ENCODE measurements around the gene BPHL. TPM values are rescaled to one million over a fixed set of nuclear protein-coding genes. Genes with fewer than 3 reads are reported as not detected.
"Not testable (repeated sequence)": the region's sequence is repeated elsewhere in the genome, so short reads cannot be mapped to it uniquely, and the experiment has no call there.

The BPHL gene
- total and polyA plus RNA-seq, 5 experiments from 2014 or later, result 7.3 to 15.7 (median 11.3) TPM

DNA sequence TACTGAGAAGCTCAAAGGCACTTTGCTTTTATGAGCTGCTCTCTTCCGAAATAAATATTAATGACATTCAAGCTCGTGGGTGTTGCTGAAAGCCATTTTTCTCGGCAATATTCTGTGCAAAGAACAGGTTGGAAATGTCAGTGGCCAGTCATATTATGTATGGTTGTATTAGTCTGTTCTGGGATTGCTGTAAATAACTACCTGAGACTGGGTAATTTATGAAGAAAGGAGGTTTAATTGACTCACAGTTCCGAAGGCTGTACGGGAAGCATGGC, 76.8 kb downstream of the BPHL start:
- Mint-ChIP-seq H3K9me3 (peaks cover 0 to 5% (median 0%) of the 10 kb centered on the region in 9 donors), H3K27ac (no peak overlapping the region), H3K36me3 (peaks cover 0 to 6% (median 0%) of the 10 kb centered on the region in 3 donors), H3K4me1 (no peaks in the 10 kb centered on the region), H3K27me3 (peaks cover 0 to 5% (median 1%) of the 10 kb centered on the region in 5 donors), H3K4me3 (no peak overlapping the region)
- ATAC-seq (no peak), DNase-seq (no peak)
- POLR2A ChIA-PET, result no interaction called here

DNA sequence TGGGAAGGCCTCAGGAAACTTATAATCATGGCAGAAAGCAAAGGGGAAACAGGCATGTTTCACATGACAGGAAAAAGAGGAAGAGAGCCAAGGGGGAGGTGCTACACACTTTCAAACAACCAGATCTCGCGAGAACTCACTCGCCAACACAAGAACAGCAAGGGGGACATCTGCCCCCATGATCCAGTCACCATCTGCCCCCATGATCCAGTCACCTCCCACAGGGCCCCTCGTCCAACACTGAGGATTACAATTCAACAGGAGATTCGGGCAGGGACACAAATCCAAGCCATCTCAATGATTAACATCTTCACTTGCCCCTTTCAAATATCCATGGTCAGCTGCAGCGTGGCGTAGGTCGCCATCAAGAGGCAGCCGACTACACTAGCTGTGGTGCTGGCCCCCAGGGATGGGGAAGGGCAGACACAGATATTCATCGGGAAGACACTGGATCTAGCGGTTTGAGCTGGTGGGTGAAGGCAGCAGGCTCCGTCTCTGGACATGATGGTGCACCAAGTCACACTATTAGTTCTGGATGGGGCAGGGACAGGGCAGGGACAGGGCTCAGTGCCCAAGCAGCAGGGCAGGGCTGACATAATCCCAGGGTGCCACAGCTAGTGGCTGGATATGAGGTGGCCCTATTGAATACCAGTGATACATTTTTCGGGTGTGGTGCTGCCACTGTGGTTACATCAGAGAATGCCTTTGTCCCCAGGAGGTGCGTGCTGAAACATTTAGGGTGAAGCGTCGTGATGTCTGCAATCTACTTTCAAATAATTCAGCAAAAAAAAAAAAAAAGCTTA, 77.4 kb downstream of the BPHL start:
- Mint-ChIP-seq H3K9me3 (peaks cover 0 to 5% (median 0%) of the 10 kb centered on the region in 9 donors), H3K27ac (no peak overlapping the region), H3K4me1 (no peaks in the 10 kb centered on the region), H3K4me3 (no peak overlapping the region), H3K36me3 (peaks cover 0 to 6% (median 0%) of the 10 kb centered on the region in 3 donors), H3K27me3 (peaks cover 0 to 9% (median 0%) of the 10 kb centered on the region in 5 donors)
- DNase-seq (peak in 1 of 10 donors; percentile 3), ATAC-seq (no peak)
- POLR2A ChIA-PET, result no interaction called here

DNA sequence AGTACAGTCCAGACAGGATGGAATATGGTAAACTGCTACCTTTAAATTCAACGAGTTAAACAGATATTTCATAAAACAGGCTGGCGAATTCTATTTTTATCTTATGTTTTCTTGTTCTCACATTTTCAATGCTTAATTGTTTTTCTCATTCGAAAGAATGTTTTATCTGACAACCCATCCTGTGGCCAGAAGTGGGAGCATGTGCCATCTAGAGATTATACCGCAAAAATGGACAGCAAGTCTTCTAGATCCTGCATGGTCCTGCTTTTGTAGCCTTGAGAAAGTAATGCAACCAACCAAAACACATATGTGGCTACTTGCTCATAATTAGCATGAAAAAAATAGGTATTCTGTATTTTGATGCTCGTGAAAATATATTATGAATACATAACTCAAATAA, 78.3 kb downstream of the BPHL start:
- Mint-ChIP-seq H3K4me1 (no peaks in the 10 kb centered on the region), H3K27me3 (peaks cover 0 to 9% (median 2%) of the 10 kb centered on the region in 5 donors), H3K27ac (no peak overlapping the region), H3K36me3 (peaks cover 0 to 6% (median 0%) of the 10 kb centered on the region in 3 donors), H3K4me3 (no peak overlapping the region), H3K9me3 (peaks cover 0 to 5% (median 0%) of the 10 kb centered on the region in 9 donors)
- no peak for DNase-seq
- no peak for ATAC-seq
- POLR2A ChIA-PET, result no interaction called here

DNA sequence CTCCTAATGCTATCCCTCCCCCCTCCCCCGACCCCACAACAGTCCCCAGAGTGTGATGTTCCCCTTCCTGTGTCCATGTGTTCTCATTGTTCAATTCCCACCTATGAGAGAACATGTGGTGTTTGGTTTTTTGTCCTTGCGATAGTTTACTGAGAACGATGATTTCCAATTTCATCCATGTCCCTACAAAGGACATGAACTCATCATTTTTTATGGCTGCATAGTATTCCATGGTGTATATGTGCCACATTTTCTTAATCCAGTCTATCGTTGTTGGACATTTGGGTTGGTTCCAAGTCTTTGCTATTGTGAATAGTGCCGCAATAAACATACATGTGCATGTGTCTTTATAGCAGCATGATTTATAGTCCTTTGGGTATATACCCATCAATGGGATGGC, 79.2 kb downstream of the BPHL start:
- POLR2A ChIA-PET, DNase-seq, H3K36me3 Mint-ChIP-seq, H3K27ac Mint-ChIP-seq, H3K27me3 Mint-ChIP-seq, H3K4me1 Mint-ChIP-seq, ATAC-seq, H3K4me3 Mint-ChIP-seq, H3K9me3 Mint-ChIP-seq: not testable (repeated sequence)

DNA sequence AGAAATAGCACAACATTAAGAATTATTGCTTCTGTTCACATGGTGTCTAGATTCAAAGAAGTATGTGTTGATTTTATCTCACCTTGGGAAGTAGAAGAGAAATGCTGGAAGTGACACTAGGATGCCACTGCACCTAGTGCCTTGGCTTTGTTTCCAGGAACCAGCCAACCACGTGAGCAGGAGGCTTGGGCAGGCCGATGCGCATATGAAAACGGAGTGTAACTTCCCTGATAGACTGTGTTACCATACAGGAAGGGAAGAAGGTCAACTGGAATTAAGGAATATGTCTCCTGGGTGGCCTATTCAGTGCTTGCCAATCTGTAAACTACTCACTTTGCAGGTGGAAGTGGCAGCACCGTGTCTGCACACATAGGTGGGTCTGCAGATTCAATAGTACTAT, 80.9 kb downstream of the BPHL start:
- Mint-ChIP-seq H3K4me1 (peaks cover 0 to 7% (median 0%) of the 10 kb centered on the region in 4 donors), H3K4me3 (no peak overlapping the region)
- POLR2A ChIA-PET, result no interaction called here

DNA sequence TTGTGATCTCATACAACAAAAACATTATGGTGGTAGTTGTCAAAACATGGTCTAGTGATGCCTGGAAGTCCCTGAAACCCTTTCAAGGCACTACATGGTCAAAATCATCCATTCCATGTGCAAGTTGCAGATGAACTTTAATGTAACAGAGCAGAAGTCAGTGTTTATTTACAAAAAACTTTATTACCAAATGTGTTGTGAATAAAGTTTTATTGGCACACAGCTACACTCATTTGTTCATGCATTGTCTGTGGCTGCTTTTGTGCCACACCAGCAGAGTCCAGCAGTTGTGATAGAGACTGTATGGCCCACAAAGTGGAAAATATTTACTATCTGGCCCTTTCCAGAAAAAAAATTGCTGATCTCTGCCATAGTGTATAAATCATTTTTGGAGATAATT, 82.2 kb downstream of the BPHL start:
- Mint-ChIP-seq H3K4me3 (no peak overlapping the region), H3K27ac (no peak overlapping the region), H3K27me3 (peaks cover 0 to 12% (median 8%) of the 10 kb centered on the region in 5 donors), H3K4me1 (peaks cover 0 to 10% (median 0%) of the 10 kb centered on the region in 4 donors), H3K9me3 (peaks cover 0 to 21% (median 7%) of the 10 kb centered on the region in 9 donors), H3K36me3 (peaks cover 0 to 19% (median 0%) of the 10 kb centered on the region in 3 donors)
- DNase-seq (no peak), ATAC-seq (no peak)
- POLR2A ChIA-PET, result no interaction called here

More for the DNA sequence above, 80.9 kb downstream of the BPHL start:
- DNase-seq (no peak), ATAC-seq (no peak)
- peaks cover 0 to 15% (median 4%) of the 10 kb centered on the region in 9 donors for H3K9me3 Mint-ChIP-seq
- no peak overlapping the region for H3K27ac Mint-ChIP-seq
- H3K36me3 Mint-ChIP-seq, result peaks cover 0 to 14% (median 0%) of the 10 kb centered on the region in 3 donors
- peaks cover 0 to 12% (median 8%) of the 10 kb centered on the region in 5 donors for H3K27me3 Mint-ChIP-seq

DNA sequence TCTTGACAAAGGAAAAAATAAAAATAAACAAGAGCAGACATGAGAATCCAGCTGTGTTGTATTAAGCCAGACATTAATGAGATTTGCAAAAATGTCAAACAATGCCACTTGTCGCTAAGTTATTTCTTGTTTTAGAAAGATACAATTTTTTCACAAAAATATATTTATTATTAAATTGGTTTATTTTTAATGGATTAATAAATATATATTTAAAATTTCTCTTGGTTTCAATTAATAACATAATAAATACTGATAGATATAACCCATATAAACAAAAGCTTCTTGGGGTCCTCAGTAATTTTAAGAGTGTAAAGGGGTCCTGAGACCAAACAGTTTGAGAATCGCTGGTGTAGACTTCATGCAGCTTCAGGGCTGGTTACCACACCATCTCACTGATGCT, 82.9 kb downstream of the BPHL start:
- DNase-seq, result no peak

More for the DNA sequence above, 82.9 kb downstream of the BPHL start:
- POLR2A ChIA-PET, result no interaction called here
- Mint-ChIP-seq H3K4me1 (peaks cover 0 to 10% (median 0%) of the 10 kb centered on the region in 4 donors), H3K27ac (no peak overlapping the region), H3K4me3 (no peak overlapping the region), H3K27me3 (peaks cover 0 to 12% (median 9%) of the 10 kb centered on the region in 5 donors), H3K36me3 (peaks cover 0 to 19% (median 0%) of the 10 kb centered on the region in 3 donors), H3K9me3 (peaks cover 0 to 21% (median 7%) of the 10 kb centered on the region in 9 donors)
- ATAC-seq, result no peak

Other genes starting within 250 kb of the BPHL start
- gene SERPINB9, start 215.4 kb upstream of the BPHL start, total RNA-seq, result 10 to 100 TPM; 56.6 to 57.1 TPM
- gene SERPINB9, start 215.4 kb upstream of the BPHL start, polyA plus RNA-seq, result 10 to 100 TPM; 29.9 to 37.2 (median 35.0) TPM
- gene SERPINB6, start 147.1 kb upstream of the BPHL start, total RNA-seq, result 100 to 1,000 TPM; 125 to 134 TPM
- 100 to 1,000 TPM; 128 to 152 (median 141) TPM for gene SERPINB6, start 147.1 kb upstream of the BPHL start, polyA plus RNA-seq
- 10 to 100 TPM; 21.0 to 21.4 TPM for gene NQO2, start 118.8 kb upstream of the BPHL start, total RNA-seq
- gene NQO2, start 118.8 kb upstream of the BPHL start, polyA plus RNA-seq, result 10 to 100 TPM; 37.9 to 48.1 (median 39.0) TPM
- gene RIPK1, start 50.2 kb upstream of the BPHL start, total RNA-seq, result 10 to 100 TPM; 31.0 to 35.3 TPM
- gene RIPK1, start 50.2 kb upstream of the BPHL start, polyA plus RNA-seq, result 10 to 100 TPM in 2 of 3 donors, 1 to 10 TPM in 1; 9.5 to 17.5 (median 11.2) TPM
- gene TUBB2A, start 38.8 kb downstream of the BPHL start, total RNA-seq, result 1 to 10 TPM; 3.7 to 4.6 TPM
- 1 to 10 TPM; 1.1 to 4.4 (median 2.7) TPM for gene TUBB2A, start 38.8 kb downstream of the BPHL start, polyA plus RNA-seq
- gene TUBB2B, start 108.9 kb downstream of the BPHL start, total RNA-seq, result not detected
- gene TUBB2B, start 108.9 kb downstream of the BPHL start, polyA plus RNA-seq, result under 1 TPM in 2 of 3 donors, not detected in 1; 0.08 to 0.20 TPM
- gene PSMG4, start 140.2 kb downstream of the BPHL start, total RNA-seq, result 10 to 100 TPM; 39.2 to 39.4 TPM
- 10 to 100 TPM; 66.4 to 69.4 (median 67.2) TPM for gene PSMG4, start 140.2 kb downstream of the BPHL start, polyA plus RNA-seq

All from naive thymus-derived CD8-positive, alpha-beta T cell (primary cell).